GM19023 (cell line): Measurements from ENCODE around the gene GRIK4.
"Not testable (repeated sequence)": the region's sequence is repeated elsewhere in the genome, so short reads cannot be mapped to it uniquely, and the experiment has no call there.

ENCODE experiments used
- ATAC-seq: cut with Tn5 transposase; IDR thresholded peaks from one replicate; pipeline ENCODE4 v1.9.1; 2021; ENCODE audit warnings: mild to moderate bottlenecking, moderate library complexity; ENCODE audit not compliant: unreplicated experiment

The GRIK4 gene

DNA sequence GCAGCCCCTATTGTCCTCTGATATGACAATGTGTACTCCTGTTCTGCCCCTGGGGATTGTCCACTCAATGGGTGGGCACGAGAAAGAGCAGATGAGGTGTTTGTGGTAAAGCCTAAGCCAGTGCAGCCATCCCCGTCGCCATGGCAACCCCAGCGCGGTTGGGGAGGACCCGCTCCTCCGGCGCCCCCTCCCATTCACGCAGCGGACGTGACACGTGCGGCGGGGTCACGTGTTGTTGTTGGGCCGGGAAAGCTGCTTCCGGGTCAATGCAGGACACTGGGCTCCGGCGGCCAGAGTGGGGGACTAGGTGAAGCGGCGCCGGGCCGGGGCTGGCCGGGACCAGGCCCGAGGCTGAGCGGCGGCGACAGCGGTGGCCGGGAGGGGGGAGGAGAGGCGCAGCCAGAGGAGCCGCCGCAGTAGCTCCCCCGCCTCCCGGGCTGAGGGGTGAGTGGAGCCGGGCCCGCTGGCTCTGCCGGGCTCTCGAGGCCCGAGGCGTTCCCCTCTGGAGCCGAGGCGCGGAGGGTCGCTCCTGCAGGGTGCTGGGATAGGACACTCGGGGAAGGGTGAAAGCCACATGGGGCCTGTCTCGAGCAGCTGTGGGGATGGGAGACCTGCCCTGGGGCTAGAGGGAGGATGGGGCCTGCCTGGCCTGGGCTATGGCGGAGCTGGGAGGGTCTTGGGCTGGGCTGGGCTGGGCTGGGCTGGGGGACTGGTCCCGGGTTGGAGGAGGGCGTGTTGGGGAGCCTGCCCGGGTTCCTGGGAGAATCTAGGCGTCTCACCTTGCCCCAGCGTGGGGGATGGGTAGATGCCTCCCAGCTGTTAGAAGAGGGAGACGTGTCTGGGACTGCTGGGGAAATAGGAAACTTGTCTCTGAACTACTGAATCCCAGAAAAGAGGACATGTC is 512.6 kb downstream of the GRIK4 start, which contains the start of gene TBCEL:
TBCEL (plus strand) TSS at position 255 of the 904 bp plus-strand sequence. CDS start 21,589 bp downstream, outside the sequence.
- ATAC-seq = peak; percentile 98

DNA sequence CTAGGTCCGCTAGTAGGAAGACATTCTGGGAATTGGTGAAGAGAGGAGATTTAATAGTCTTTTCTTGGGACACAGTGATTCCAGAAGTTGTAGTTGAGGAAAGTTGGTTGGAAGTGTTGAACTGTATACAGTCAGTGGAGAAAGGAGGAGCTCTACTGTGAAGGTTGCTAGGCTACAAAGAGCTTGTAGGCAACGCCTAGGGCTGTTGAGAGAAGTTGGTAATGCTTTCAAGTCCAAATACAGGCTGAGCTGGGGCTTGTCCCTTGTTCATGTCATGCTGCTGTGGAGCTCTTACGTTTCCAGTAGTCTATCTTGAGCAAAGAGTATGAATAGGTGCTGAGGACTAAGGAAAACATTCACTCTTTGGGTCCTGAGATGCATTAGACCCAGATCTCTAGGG is 513.4 kb downstream of the GRIK4 start:
- no peak for ATAC-seq

DNA sequence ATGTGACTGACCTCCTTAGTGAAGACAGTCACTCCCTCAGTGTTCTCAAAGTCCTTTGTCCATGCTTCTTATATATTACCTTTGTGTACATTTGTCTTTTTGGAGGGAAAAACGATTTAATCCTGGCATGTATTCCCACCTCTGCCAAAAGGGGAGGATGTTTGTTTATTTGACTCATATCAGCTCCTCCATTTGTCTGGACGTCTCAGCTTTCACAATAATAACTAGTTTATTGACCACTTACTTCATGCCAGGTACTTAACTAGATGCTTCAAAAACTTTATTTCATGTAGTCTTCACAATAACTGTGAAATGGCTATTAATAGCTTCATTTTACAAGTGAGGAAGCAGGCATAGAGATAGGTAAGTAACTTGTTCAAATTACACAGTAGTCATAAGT is 517.6 kb downstream of the GRIK4 start:
- ATAC-seq = no peak

DNA sequence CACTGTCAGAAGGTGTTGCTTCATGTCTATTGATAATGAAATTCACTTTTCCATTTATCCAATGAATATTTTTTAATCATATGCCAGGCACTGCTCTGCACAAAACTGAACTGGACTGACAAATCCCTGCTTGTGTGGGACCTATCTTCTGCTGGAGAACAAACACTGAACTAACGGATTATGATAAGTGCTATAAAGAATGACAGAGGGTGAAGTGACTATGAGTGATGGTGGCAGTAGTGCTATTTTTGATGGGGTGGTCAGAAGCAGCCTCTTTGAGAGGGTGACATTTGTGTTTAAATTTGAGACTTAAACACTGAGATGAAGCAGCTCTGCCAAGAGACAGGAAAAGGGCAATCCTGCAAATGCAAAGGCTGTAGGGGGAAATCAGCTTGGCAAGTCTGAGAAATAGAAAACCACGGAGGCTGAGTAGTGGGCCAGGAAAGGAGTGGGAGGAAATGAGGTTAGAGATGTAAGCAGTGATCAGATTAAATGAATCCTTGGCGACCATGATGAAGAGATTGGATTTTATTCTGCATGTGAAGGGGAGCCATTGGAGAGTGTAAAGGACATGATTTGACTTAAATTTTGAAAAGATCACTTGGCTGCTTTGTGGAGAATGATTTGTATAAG is 518.4 kb downstream of the GRIK4 start:
- no peak for ATAC-seq

DNA sequence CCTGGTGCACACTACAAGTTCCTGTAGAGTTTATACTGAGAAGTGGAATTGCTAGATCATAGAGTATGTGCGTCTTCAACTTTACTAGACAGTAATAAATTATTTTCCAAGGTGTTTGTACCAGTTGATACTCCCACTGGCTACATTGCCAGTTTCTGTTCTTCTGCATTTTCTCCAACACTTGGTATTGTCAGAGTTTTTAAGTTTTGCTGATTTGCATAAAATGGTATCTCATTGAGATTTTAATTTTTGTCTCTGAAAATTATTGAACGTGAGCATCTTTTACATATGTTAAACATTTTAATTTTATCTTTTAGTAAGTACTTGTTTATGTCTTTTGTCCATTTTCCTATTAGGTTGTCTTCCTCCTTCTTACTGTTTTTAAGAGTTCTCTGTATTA is 519.6 kb downstream of the GRIK4 start:
- ATAC-seq = no peak

DNA sequence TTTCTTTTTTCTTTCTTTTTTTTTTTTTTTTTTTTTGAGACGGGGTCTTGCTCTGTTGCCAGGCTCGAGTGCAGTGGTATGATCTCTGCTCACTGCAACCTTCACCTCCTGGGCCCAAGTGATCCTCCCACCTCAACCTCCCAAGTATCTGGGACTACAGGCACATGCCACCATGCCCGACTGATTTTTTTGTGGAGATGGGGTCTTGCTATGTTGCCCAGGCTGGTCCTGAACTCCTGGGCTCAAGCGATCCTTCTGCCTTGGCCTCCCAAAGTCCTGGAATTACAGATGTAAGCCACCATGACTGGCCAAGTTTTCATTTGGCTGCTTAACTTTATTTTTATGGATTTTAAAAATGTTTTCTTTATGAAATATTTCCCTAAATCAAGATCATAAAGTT is 520.1 kb downstream of the GRIK4 start:
- not testable (repeated sequence) for ATAC-seq

DNA sequence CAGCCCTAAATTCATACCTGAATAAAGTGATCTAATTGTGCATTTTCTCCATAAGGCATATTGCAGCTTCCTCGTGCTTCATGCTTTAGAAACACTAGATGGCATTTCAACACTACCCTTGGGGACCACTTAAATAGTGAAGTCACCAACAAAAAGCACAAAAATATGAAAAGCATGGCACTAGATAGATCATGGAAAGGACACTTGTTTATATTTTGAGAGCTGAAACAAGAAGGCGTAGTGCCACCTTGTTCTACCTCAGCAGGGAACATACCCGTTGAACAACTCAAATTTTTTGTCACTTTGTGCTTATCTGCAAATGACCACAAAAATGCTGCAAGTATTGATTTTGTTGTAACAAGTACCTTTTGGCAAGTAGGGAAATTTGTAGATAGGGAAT is 521.0 kb downstream of the GRIK4 start:
- no peak for ATAC-seq

DNA sequence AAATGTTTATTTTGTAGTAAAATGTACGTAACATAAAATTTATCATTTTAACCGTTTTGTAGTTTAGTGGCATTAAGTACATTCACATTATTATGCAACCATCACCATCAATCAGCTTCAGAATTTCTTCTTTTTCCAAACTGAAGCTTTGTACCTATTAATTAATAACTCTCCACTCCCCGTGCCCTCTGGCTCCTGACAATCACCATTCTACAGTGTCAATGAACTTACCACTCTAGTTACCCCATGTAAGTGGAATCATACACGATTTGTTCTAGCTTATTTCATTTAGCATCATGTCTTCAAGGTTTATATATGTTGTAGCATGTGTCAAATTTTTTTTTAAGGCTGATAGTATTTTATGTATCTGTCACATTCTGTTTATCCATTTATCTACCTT is 522.1 kb downstream of the GRIK4 start:
- no peak for ATAC-seq

DNA sequence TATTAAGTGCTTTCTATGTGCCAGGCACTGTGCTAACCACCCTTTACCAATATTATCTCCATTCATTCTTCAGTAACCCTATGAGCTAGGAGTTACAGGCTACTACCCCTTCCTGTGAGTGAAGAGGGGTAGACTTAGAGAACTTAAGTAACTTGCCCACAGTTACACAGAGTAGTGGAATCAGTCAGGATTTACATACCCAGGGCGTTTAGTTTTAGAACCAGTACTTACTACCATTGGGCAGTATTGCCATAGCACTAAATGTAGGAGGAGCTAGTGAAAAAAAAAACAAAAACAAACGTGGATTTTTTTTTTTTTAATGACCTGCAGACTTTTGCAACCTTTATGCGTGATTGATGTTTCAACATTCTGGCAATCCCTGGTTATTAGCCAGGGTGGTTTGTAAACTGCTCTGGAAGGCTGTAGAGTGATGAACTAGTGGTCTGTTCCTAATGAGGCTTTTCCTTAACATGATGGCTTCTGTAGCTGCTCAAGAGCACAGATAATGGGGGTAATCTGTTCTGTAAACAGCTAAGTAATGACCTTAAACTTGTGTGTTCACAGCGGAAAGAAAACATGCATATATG is 523.7 kb downstream of the GRIK4 start:
- no peak for ATAC-seq

DNA sequence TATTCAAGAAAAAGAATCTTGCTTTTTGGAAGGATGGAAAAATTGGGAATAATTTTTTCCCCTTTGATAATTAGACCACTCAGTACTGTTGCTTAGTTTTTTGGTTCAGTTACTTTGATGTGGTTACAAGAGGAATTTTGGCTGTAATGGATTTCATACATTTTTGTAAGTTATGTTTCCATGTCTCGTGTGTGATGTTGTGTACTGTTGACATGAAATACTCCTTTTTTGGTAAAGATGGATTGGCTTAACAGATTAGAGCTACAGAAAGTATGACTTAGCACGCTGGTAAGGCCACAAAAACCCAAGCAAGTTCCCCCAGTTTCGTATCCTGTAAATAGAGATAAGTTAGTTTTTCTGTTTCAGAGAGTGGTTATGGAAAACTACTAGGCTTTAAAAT is 524.2 kb downstream of the GRIK4 start:
- no peak for ATAC-seq

DNA sequence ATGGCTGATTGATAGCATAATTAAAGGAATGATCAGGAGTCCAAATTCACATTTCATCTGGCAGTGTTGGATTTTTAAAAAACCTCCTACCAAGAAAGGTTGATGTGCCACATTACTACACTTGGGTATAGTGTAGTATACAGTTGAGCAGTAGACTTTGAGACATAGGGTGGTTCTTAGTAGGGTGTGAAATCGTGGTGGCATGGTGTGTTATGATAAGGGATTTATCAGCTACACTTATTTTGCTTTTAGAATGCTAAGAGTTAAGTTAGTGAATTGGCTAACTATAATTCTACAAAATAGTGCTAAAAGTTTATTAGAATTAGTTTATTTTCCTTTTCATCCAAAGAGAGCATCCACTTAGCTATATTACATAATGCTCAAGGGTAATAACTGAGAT is 525.5 kb downstream of the GRIK4 start:
- ATAC-seq = no peak
